Myocyte (in vitro differentiated cells): ENCODE data around the gene ITPK1. TPM values are rescaled to one million over a fixed set of nuclear protein-coding genes. Genes with fewer than 3 reads are reported as not detected.
A peak's percentile ranks its signal among the peaks of the same experiment; 100 is the strongest.

Source experiments
- DNase-seq: peaks from one replicate; pipeline ENCODE4 v3.0.0-alpha.2; 2012; ENCODE audit warnings: low read depth
- total RNA-seq: library from RNA; depleted of rRNA; stranded (reverse); fragments of >200 nt; gene quantifications from 2 replicates; pipeline ENCODE4 v1.2.3, GENCODE V29; 2014

Gene ITPK1
- total RNA-seq, 1 donor from 2014 or later = 19.1 TPM

GRCh38 chr14:92903359-92903758, 212.4 kb downstream of the ITPK1 start:
- no peak for DNase-seq

- DNase-seq = peak; percentile 68
Measured at GRCh38 chr14:92902726-92903125, 213.0 kb downstream of the ITPK1 start.

GRCh38 chr14:92902191-92902590, 213.5 kb downstream of the ITPK1 start:
- DNase-seq = peak; percentile 13

GRCh38 chr14:92900660-92901059, 215.1 kb downstream of the ITPK1 start:
- DNase-seq = no peak

- DNase-seq = no peak
Measured at GRCh38 chr14:92898566-92899131, 217.1 kb downstream of the ITPK1 start.

GRCh38 chr14:92897922-92898565, 217.7 kb downstream of the ITPK1 start:
- DNase-seq = no peak

GRCh38 chr14:92895352-92895878, 220.3 kb downstream of the ITPK1 start:
- DNase-seq = no peak

- no peak for DNase-seq
Measured at GRCh38 chr14:92892589-92892988, 223.1 kb downstream of the ITPK1 start.

GRCh38 chr14:92890830-92891588, 224.7 kb downstream of the ITPK1 start:
- DNase-seq = no peak

GRCh38 chr14:92888896-92889295, 226.8 kb downstream of the ITPK1 start:
- DNase-seq = no peak

GRCh38 chr14:92887157-92887556, 228.6 kb downstream of the ITPK1 start:
- no peak for DNase-seq

Other genes with a start within 250 kb of the ITPK1 start
- gene CHGA, start 192.8 kb downstream of the ITPK1 start, total RNA-seq = not detected in 2 replicates
- 45.4 and 58.7 TPM in 2 replicates for gene MOAP1, start 69.0 kb upstream of the ITPK1 start, total RNA-seq
- gene LYSET, start 69.4 kb upstream of the ITPK1 start, total RNA-seq = 10.8 and 12.2 TPM in 2 replicates
- 8.6 and 14.4 TPM in 2 replicates for gene GON7, start 91.1 kb upstream of the ITPK1 start, total RNA-seq
- 22.8 and 24.4 TPM in 2 replicates for gene UBR7, start 91.3 kb upstream of the ITPK1 start, total RNA-seq
- 21.0 and 25.2 TPM in 2 replicates for gene BTBD7, start 217.1 kb upstream of the ITPK1 start, total RNA-seq
- gene COX8C, start 231.3 kb upstream of the ITPK1 start, total RNA-seq = not detected in 2 replicates